Mesendoderm (in vitro differentiated cells): ENCODE results near the gene ACTR8.

ENCODE experiments used
- DNase-seq: peaks from one replicate; pipeline ENCODE4 v3.0.0; 2013
- H2AK5ac ChIP-seq: 2 replicates; pipeline ENCODE4 v1.6.1; 2013; ENCODE audit warnings: low read length, inconsistent platforms
- H2BK120ac ChIP-seq: 2 replicates; pipeline ENCODE4 v1.6.1; 2013; ENCODE audit warnings: low read depth, mild to moderate bottlenecking, low read length, moderate library complexity, mixed read lengths
- H2BK15ac ChIP-seq: replicated peaks from 2 replicates; pipeline ENCODE4 v1.6.1; 2013; ENCODE audit warnings: low read depth, mild to moderate bottlenecking, moderate library complexity
- H2BK5ac ChIP-seq: 2 replicates; pipeline ENCODE4 v1.6.1; 2013; ENCODE audit warnings: low read length, inconsistent platforms
- H3K18ac ChIP-seq: 2 replicates; pipeline ENCODE4 v1.6.1; 2013; ENCODE audit warnings: mild to moderate bottlenecking, low read length, mixed read lengths
- H3K23ac ChIP-seq: one replicate; pipeline ENCODE4 v1.6.1; 2013; ENCODE audit warnings: low read length
- H3K27ac ChIP-seq: 2 replicates; pipeline ENCODE4 v1.5.1; 2013; ENCODE audit warnings: low read depth, mild to moderate bottlenecking, inconsistent platforms, low read length, moderate library complexity
- H3K27me3 ChIP-seq: 2 replicates; pipeline ENCODE4 v1.6.1; 2013; ENCODE audit warnings: low read length, control low read depth, mild to moderate bottlenecking, inconsistent platforms; ENCODE audit not compliant: insufficient read depth, poor library complexity
- H3K36me3 ChIP-seq: 2 replicates; pipeline ENCODE4 v1.6.1; 2013; ENCODE audit warnings: low read length, inconsistent platforms; ENCODE audit not compliant: control insufficient read depth, insufficient read depth
- H3K4ac ChIP-seq: one replicate; pipeline ENCODE4 v1.6.1; 2013; ENCODE audit warnings: low read depth, mild to moderate bottlenecking, low read length, moderate library complexity
- H3K4me1 ChIP-seq: 2 replicates; pipeline ENCODE4 v1.6.1; 2013; ENCODE audit warnings: low read depth, low read length, inconsistent platforms; ENCODE audit not compliant: control insufficient read depth
- H3K4me2 ChIP-seq: 2 replicates; pipeline ENCODE4 v1.6.1; 2013; ENCODE audit warnings: low read length
- H3K4me3 ChIP-seq: 2 replicates; pipeline ENCODE4 v1.5.1; 2013; ENCODE audit warnings: mild to moderate bottlenecking, low read length
- H3K56ac ChIP-seq: one replicate; pipeline ENCODE4 v1.6.1; 2013; ENCODE audit warnings: low read length
- H3K79me1 ChIP-seq: 2 replicates; pipeline ENCODE4 v1.6.1; 2013; ENCODE audit warnings: low read length, inconsistent platforms
- H3K79me2 ChIP-seq: 2 replicates; pipeline ENCODE4 v1.6.1; 2013; ENCODE audit warnings: mild to moderate bottlenecking, low read length; ENCODE audit not compliant: control insufficient read depth, insufficient read depth
- H3K9ac ChIP-seq: 2 replicates; pipeline ENCODE4 v1.6.1; 2013; ENCODE audit warnings: low read length, inconsistent platforms
- H4K5ac ChIP-seq: one replicate; pipeline ENCODE4 v1.6.1; 2013; ENCODE audit warnings: low read length
- H4K8ac ChIP-seq: one replicate; pipeline ENCODE4 v1.6.1; 2013; ENCODE audit warnings: low read depth, mild to moderate bottlenecking, control low read depth, low read length, moderate library complexity
- WGBS: extraction: QIAGEN DNeasy Blood & Tissue Kit; methylation state at CpG from one replicate; pipeline ENCODE4 v1.1.7; 2013; ENCODE audit warnings: low lambda C conversion rate, missing lambda C conversion rate; ENCODE audit not compliant: insufficient coverage; ENCODE audit errors: extremely low coverage; 5-methylcytosine and 5-hydroxymethylcytosine counted together

Gene ACTR8

DNA sequence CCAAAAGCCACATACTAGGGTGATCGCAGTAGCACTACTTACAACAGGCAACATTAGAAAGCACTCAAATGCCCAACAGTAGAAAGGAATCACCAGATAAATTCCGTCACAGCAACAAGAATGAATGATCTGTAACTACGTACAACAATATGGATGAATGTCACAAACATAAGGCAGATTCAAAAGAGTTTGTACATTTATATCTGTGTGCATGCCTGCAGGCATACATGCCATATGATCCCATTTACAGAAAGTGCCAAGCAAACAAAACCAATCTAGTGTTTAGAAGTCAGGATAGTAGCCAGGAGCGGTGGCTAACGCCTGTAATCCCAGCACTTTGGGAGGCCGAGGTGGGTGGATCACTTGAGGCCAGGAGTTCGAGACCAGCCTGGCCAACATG, 32.0 kb downstream of the ACTR8 start:
- Histone ChIP-seq H3K36me3 (no peaks in the 10 kb centered on the region), H3K4me1 (no peaks in the 10 kb centered on the region), H3K4ac (no peak overlapping the region), H3K56ac (no peak overlapping the region), H3K9ac (no peak overlapping the region), H2AK5ac (no peak overlapping the region), H3K23ac (no peak overlapping the region), H2BK5ac (no peak overlapping the region), H2BK15ac (no peak overlapping the region), H2BK120ac (no peak overlapping the region), H4K8ac (no peak overlapping the region), H3K18ac (no peak overlapping the region), H3K27ac (no peak overlapping the region), H3K79me2 (no peaks in the 10 kb centered on the region), H4K5ac (no peak overlapping the region), H3K27me3 (peaks cover 3% of the 10 kb centered on the region), H3K4me3 (no peak overlapping the region), H3K4me2 (no peak overlapping the region), H3K79me1 (no peaks in the 10 kb centered on the region)
- no CpG with 5 or more reads among the region's 7 CpGs for WGBS
- no peak for DNase-seq

DNA sequence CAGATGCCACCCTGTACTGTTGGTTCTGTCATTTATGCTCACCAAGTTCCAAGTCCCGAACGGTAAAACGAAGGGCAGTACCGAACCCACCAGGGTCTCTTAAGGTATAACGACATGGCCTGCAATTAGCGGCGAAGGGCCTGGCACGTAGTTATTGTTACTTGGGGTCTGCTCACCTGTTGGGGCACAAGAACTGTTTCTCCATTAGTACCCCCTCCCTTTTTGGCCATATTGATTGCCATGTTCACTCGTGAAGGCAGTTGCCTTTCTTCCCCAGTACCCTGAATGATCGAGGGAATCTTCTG, 35.1 kb downstream of the ACTR8 start:
- Histone ChIP-seq H2BK5ac (no peak overlapping the region), H2BK120ac (no peak overlapping the region), H3K4me3 (no peak overlapping the region), H3K4ac (no peak overlapping the region), H3K4me1 (peaks cover 10% of the 10 kb centered on the region), H4K5ac (no peak overlapping the region), H3K4me2 (peak overlapping the region; percentile 51), H3K23ac (no peak overlapping the region), H4K8ac (no peak overlapping the region), H3K27ac (no peak overlapping the region), H3K9ac (peak overlapping the region; percentile 74), H3K27me3 (peaks cover 3% of the 10 kb centered on the region), H3K36me3 (no peaks in the 10 kb centered on the region), H3K18ac (no peak overlapping the region), H2BK15ac (no peak overlapping the region), H3K79me1 (no peaks in the 10 kb centered on the region), H3K79me2 (no peaks in the 10 kb centered on the region), H3K56ac (peak overlapping the region; percentile 84), H2AK5ac (no peak overlapping the region)
- no peak for DNase-seq
- WGBS = no CpG with 5 or more reads among the region's 10 CpGs

DNA sequence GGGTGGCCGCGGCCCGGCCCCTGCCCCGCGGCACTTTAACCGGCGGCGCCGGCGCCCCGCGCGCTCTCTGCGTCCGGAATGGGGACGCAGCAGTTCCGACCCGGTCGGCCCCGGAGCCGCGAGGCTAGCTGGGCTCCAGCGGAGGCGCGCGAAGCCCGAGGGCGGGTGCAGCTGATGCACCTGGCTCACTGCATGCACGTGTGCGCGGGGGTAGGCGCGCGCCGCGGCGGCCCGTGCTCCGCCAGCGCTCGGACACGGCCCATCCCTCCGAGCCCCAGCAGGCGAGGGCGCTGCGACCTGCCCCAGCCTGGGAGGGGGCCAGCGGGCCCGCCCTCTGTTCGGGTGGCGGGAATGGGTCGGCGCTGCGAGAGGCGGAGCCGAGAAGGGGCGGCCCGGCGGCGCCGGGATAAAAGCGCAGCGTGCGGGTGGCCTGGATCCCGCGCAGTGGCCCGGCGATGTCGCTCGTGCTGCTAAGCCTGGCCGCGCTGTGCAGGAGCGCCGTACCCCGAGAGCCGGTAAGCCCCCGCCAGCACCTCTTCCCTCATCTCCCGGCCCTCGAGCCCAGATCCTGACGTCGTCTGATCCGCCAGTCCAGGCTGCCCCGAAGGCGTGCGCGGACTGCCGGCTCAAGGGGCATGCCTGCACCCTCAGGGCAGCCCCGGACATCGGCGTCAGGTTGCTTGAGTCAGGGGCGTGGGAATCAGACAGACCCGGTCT, 35.7 kb downstream of the ACTR8 start, which contains the start of the genes CHDH and IL17RB:
TSS of gene CHDH (minus strand) at position 286 of the 717 bp plus-strand sequence. CDS start 22,411 bp downstream, outside the sequence.
TSS of gene IL17RB (plus strand) at position 435 of the 717 bp plus-strand sequence. CDS start at position 456, 21 bp downstream.
- Histone ChIP-seq H2BK15ac (no peak within 1 kb of the TSS), H3K79me1 (no peaks in the 10 kb centered on the region), H3K27me3 (peaks cover 3% of the 10 kb centered on the region), H3K4ac (peak within 1 kb of the TSS; percentile 74), H3K23ac (peak within 1 kb of the TSS; percentile 94), H3K79me2 (no peaks in the 10 kb centered on the region), H3K27ac (no peak within 1 kb of the TSS), H3K4me3 (peak within 1 kb of the TSS; percentile 31), H2BK5ac (no peak within 1 kb of the TSS), H4K8ac (no peak within 1 kb of the TSS), H3K36me3 (no peaks in the 10 kb centered on the region), H3K56ac (peak within 1 kb of the TSS; percentile 84), H2BK120ac (no peak within 1 kb of the TSS), H3K9ac (peak within 1 kb of the TSS; percentile 74), H2AK5ac (no peak within 1 kb of the TSS), H4K5ac (no peak within 1 kb of the TSS), H3K4me2 (peak within 1 kb of the TSS; percentile 51), H3K4me1 (peaks cover 10% of the 10 kb centered on the region), H3K18ac (peak within 1 kb of the TSS; percentile 64)
- WGBS = no CpG with 5 or more reads among the region's 91 CpGs
- peak; percentile 81 for DNase-seq

DNA sequence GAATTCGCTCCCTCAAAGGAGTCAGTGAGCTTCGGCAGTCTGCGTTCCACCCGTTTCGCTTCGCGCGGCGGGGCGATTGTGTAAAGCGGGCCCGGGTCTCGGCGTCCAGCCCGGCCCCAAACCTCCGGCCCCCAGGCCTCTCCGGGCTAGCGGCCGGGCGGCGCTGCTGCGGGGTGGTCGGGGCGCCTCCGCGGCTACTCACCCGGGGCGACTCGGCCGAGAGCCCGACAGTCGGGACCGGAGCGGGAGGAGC, 36.1 kb downstream of the ACTR8 start:
- H2AK5ac ChIP-seq = no peak overlapping the region
- no peak overlapping the region for H3K27ac ChIP-seq
- no peak overlapping the region for H2BK5ac ChIP-seq
- H3K56ac ChIP-seq = peak overlapping the region; percentile 84
- H3K4ac ChIP-seq = peak overlapping the region; percentile 74
- peak overlapping the region; percentile 64 for H3K18ac ChIP-seq
- no peak overlapping the region for H3K23ac ChIP-seq
- H3K4me3 ChIP-seq = peak overlapping the region; percentile 31
- peaks cover 3% of the 10 kb centered on the region for H3K27me3 ChIP-seq
- H2BK120ac ChIP-seq = no peak overlapping the region
- DNase-seq = no peak
- peak overlapping the region; percentile 72 for H3K9ac ChIP-seq
- H3K4me1 ChIP-seq = peaks cover 10% of the 10 kb centered on the region
- H4K5ac ChIP-seq = no peak overlapping the region
- H2BK15ac ChIP-seq = no peak overlapping the region
- no peaks in the 10 kb centered on the region for H3K79me2 ChIP-seq
- no peaks in the 10 kb centered on the region for H3K79me1 ChIP-seq
- WGBS = no CpG with 5 or more reads among the region's 34 CpGs
- H3K36me3 ChIP-seq = no peaks in the 10 kb centered on the region
- H3K4me2 ChIP-seq = peak overlapping the region; percentile 51
- H4K8ac ChIP-seq = no peak overlapping the region

DNA sequence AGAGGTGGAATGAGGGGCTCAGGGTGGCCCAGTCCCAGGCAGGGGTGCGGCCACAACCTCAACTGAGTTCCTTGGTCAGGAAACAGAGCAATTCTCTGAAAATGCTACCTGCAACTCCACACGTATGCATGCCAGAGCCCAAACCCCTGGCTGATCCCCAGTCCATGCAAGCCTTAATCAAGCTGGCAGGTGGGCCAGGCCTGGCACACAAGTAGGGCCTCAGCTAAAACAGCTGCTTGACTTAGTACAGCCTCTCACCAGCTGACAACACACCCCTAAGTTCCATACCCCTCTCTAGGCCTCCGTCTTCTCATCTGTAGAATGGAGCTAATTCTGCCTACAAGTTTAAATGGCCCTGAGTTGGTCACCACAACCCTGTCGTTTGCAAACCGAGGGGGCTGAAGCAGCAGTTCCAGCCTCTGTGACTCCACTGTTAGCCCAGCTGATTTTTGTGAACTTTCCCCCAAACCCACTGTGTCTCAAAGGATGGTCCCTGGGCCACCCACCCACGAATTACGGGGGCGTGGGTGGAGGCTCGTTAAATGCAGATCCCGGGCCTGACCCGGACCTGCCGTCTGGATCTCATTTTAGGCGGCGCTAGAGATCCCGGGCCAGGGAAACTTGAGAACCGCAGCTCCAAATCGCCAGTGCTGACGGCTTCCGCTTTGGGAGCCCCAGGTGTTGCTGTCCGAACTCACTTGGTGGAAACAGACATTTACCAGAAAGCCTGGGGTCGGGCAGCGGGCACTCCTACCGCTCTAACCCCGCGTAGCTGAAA, 36.7 kb downstream of the ACTR8 start:
- Histone ChIP-seq H3K9ac (peak overlapping the region; percentile 72), H3K27me3 (peaks cover 3% of the 10 kb centered on the region), H4K5ac (no peak overlapping the region), H3K4me1 (peaks cover 10% of the 10 kb centered on the region), H2BK15ac (no peak overlapping the region), H2AK5ac (no peak overlapping the region), H4K8ac (no peak overlapping the region), H3K56ac (peak overlapping the region; percentile 84), H3K18ac (peak overlapping the region; percentile 64), H3K4me2 (peak overlapping the region; percentile 51), H3K23ac (no peak overlapping the region), H2BK5ac (no peak overlapping the region), H3K36me3 (no peaks in the 10 kb centered on the region), H3K79me2 (no peaks in the 10 kb centered on the region), H3K4me3 (peak overlapping the region; percentile 31), H3K4ac (peak overlapping the region; percentile 74), H3K79me1 (no peaks in the 10 kb centered on the region), H3K27ac (no peak overlapping the region), H2BK120ac (no peak overlapping the region)
- DNase-seq = peak; percentile 94
- whole genome bisulfite sequencing = no CpG with 5 or more reads among the region's 25 CpGs
